GM19025 (cell line): ENCODE data around the gene CAPN12.
A peak's percentile ranks its signal among the peaks of the same experiment; 100 is the strongest.
"Not testable (repeated sequence)": the region's sequence is repeated elsewhere in the genome, so short reads cannot be mapped to it uniquely, and the experiment has no call there.

ENCODE experiments used
- ATAC-seq: cut with Tn5 transposase; IDR thresholded peaks from one replicate; pipeline ENCODE4 v1.9.1; 2021; ENCODE audit warnings: mild to moderate bottlenecking, low read depth, moderate library complexity; ENCODE audit not compliant: unreplicated experiment

Gene CAPN12

DNA sequence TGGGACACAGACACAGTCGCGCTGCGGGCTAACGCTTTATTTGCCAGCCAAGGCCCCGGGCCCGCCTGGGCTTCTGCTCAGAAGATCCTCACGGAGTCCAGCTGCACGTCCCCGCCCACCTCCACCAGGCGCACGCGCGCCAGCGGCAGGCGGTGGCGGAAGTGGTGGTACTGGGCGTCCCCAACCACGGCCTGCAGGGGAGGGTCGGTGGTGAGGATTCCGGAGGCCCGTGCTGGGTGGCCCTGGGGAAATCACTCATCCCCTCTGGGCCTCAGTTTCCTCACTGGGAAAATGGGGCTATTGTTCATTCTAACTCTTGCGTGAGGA, 26.6 kb upstream of the CAPN12 start:
- ATAC-seq, result not testable (repeated sequence)

DNA sequence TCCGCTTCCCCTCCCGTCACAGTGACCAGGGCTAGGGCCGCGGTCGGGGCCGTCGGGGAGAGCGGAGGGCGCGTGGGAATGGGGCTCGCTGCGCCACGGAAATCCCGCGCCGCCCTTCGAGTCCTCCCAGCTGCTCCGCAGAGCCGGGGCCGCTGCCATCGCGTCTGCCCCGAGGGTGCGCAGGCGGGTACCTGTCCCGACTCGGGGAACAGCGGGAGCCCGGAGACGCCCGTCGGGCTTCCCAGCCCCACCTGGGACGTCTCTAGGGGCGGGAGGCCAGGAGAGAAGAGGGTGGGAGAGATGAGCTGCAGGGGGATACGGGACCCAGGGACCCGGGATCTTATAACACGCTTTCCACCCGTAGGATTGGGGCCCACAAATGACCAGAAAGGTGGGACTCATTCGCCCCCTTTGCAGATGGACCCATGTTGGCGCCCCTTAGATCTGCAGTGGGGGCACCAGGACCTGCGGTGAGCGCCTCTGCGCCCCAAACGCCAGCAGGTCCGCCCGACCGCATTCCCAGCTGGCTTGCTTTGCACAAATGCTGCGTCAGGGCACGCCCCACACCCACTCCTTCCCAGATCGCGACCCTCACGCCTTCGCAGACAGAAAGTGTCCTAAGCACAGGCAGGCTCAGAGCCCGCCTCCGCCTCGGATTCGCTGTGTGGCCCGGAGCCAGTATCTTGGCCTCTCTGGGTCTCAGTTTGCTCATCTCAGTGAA, 26.1 kb upstream of the CAPN12 start:
- ATAC-seq, result not testable (repeated sequence)

DNA sequence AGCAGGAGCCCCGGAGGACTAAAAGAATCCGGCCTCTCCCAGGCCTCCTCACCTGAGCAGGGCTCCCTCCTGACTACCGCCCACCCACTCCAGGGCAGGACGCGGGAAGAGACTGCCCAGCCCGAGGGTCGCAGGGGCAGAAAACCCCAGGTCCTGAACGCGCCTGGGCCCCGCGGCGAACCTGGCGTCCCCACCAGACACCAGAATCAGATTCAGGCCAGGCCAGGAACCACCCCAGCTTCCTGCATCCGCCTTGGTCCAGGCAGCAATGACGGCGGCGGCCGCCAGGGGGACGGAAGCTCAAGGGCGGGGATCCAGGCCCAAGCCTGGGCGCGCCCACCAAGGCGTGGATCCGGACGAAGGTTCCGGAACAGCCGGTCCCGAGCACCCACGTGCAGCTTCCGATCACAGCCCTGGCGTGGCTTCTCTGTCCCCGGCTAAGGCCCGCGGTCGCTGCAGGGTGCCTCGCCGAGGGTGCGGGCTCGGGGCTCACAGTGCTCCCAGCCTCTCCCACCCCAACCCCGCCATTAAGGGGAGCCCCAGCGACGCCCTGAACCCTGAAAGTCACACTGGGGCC, 25.4 kb upstream of the CAPN12 start:
- ATAC-seq, result peak; percentile 71

DNA sequence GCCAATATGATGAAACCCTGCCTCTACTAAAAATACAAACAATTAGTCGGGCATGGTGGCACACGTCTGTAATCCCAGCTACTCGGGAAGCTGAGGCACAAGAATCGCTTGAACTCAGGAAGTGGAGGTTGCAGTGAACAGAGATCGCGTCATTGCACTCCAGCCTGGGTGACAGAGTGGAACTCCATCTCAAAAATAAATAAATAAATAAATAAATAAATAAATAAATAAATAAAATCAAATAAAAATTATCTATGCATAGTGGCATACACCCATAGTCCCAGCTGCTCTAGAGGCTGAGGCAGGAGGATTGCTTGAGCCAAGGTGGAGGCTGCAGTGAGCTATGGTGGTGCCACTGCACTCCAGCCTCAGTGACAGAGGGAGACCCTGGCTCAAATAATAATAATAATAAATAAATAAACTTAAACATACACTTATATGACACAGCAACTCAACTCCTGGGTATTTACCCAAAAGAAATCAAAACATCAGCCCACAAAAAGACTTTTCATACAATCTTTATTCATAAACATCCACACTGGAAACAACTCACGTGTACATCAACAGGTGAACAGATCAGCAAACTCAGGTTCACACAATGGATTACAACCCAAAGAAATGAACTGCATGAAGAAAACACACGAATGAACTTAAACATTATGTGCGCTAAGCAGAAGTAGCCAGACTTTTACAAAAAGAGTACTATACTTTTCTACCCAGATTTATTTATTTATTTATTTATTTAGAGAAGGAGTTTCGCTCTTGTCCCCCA, 22.2 kb upstream of the CAPN12 start:
- no peak for ATAC-seq

DNA sequence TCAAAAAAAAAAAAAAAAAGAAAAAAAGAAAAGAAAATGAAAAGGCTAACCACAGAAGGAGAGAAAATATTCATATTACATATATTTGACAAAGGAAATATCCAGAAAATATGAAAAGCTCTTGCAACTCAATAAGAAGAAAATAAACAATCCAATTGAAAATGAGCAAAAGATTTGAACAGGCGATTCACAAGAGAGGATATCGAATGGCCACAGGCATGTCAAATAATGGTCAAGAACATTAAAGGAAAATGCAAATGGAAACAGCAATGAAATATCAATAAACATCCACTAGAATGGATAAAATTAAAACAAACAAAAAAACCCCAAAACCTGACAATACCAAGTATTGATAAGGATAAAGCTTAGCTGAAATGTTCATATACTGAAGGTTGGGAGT, 20.9 kb upstream of the CAPN12 start:
- no peak for ATAC-seq

DNA sequence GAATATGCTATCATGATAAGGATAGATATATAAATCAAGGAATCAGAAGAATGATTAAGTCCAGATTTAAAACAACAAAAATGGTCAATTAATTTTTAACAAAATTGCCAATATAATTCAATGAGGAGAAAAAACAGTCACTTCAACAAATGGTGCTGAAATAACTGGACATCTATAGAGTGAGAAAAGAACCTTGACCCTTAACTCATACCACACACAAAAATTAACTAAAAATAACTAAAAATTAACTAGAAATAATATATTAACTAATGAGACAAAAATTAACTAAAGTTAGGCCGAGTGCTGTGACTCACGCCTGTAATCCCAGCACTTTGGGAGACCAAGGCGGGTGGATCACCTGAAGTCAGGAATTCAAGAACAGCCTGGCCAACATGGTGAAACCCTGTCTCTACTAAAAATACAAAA, 19.5 kb upstream of the CAPN12 start:
- ATAC-seq, result no peak

DNA sequence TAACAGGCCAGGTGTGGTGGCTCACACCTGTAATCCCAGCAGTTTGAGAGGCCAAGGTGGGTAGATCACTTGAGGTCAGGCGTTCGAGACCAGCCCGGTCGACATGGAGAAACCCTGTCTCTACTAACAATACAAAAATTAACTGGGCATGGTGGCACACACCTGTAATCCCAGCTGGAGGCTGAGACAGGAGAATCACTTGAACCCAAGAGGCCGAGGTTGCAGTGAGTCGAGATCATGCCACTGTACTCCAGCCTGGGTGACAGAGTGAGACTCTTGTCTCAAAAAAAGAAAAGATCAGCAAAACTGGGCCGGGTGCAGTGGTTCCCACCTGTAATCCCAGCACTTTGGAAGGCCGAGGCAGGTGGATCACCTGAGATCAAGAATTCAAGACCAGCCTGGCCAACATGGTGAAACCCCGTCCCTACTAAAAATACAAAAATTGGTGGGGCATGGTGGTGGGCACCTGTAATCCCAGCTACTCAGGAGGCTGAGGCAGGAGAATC, 17.7 kb upstream of the CAPN12 start:
- not testable (repeated sequence) for ATAC-seq

DNA sequence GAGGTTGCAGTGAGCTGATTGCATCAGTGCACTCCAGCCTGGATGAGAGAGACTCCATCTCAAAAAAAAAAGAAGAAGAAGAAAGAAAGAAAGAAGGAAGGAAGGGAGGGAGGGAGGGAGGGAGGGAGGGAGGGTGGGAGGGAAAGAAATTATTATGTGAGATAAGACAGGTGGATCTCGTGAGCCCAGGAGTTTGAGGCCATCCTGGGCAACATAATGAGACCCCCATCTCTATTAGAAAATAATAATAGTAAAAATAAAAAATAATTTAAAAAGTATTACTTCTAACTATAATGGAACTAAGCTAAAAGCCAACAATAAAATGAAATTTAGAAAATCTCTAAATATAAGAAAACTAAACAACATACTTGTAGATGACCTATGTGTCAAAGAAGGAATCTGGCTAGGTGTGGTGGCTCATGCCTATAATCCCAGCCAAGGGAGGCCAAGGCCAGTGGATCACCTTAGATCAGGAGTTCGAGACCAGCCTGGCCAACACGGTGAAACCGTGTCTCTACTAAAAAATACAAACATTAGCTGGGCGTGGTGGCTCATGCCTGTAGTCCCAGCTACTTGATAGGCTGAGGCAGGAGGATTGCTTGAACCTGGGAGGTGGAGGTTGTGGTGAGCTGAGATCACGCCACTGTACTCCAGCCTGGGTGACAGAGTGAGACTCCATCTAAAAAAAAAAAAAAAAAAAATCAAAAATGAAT, 16.7 kb upstream of the CAPN12 start:
- ATAC-seq, result not testable (repeated sequence)

DNA sequence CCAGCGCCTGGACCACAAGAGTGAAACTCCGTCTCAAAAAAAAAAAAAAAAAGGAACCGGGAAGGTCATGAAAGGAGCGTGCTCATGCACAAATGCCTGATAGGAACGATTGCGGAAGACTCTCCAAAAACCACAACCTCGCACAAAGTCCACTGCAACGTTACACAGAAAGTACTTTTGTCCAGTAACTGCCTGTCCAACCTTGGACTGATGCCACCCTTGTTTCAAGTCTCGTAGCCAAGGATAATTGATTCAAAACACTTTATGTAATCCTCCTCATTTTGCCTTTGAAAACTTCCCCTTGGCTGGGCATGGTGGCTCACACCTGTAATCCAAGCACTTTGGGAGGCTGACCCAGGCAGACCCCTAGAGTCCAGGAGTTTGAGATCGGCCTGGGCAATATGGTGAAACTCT, 15.3 kb upstream of the CAPN12 start:
- ATAC-seq, result no peak

DNA sequence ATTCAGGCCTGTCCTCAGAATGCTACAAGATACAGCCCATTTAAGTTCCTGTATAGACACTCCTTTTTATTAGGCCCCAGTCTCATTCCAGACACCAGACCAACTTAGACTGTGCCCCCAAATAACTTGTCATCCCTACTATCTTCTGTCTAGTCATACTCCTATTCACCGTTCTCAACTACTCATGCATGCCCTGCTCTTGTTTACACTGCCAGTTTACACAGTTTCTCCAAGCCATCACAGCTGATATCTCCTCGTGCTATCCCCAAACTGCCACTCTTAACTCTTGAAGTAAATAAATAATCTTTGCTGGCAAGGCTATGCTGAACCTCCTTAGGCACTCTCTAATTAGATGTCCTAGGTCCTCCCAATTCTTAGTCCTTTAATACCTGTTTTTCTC, 9.9 kb upstream of the CAPN12 start:
- ATAC-seq, result not testable (repeated sequence)

DNA sequence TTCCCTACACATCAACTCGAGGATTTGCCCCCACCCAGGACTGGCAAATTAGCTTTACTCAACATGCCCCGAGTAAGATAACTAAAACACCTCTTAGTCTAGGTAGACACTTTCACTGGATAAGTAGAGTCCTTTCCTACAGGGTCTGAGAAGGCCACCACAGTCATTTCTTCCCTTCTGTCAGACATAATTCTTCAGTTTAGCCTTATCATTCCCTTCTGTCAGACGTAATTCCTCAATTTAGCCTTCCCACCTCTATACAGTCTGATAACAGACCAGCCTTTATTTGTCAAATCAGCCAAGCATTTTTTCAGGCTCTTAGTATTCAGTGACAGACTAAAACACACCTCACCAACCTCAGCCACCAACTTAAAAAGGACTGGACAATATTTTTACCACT, 9.5 kb upstream of the CAPN12 start:
- ATAC-seq, result not testable (repeated sequence)

DNA sequence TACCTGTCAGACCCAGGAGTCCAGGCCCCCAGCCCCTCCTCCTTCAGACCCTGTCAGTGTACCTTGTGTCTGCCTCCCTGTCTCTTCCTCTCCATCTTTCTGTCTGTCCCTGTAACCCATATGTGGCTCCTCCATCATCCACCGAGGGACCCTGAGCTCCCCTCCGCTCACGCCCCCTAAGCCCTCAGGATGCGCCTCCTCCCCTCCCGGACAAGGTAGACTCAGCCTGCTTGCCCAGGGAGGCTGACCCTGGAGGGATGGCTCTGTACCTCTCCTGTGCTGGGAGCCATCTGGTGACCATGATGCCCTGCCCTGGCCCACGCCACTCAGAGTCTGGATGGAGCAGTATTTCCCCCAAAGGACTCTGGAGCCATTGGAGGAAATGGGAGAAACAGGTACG, 1.0 kb upstream of the CAPN12 start:
- no peak for ATAC-seq

DNA sequence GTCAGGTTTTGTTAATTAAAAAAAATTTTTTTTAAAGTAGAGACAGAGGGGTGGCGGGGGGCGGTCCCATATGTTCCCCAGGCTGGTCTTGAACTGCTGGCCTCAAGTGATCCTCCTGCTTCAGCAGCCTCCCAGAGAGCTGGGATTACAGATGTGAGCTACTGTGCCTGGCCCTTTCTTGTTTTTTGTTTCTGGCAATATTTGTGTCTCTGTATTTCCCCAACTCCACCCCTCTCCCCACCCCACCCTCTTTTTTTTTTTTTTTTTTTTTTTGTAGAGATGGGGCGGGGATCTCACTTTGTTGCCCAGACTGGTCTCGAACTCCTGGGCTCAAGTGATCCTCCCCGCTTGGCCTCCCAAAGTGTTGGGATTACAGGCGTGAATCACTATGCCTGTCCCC, 600 bp upstream of the CAPN12 start:
- no peak for ATAC-seq

DNA sequence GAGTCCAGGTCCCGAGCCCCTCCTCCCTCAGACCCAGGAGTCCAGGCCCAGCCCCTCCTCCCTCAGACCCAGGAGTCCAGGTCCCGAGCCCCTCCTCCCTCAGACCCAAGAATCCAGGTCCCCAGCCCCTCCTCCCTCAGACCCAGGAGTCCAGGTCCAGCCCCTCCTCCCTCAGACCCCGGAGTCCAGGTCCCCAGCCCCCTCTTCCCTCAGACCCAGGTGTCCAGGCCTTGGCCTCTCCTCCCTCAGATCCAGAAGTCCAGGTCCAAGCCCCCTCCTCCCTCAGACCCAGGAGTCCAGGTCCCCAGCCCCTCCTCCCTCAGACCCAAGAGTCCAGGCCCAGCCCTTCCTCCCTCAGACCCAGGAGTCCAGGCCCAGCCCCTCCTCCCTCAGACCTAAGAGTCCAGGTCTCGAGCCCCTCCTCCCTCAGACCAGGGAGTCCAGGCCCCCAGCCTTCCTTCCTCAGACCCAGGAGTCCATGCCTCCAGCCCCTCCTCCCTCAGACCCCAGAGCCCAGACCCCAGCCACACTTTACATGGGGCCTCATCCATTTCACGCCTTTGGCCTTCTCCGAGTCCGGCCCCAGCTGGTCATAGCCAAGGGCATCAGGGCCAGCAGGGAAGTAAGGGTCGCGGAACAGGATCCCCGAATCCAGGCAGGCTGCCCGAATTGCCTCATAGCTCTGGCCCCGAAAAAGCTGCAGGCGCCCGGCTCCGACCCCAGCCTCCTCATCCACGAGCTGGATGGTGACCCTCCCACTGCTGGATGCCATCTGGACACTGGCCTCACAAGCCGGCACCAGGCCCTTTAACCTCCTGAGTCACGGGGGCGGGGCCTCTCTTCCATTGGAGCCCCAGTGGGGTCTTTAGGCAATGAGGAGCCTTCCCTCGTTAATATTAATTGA, 628 bp downstream of the CAPN12 start:
- no peak for ATAC-seq

DNA sequence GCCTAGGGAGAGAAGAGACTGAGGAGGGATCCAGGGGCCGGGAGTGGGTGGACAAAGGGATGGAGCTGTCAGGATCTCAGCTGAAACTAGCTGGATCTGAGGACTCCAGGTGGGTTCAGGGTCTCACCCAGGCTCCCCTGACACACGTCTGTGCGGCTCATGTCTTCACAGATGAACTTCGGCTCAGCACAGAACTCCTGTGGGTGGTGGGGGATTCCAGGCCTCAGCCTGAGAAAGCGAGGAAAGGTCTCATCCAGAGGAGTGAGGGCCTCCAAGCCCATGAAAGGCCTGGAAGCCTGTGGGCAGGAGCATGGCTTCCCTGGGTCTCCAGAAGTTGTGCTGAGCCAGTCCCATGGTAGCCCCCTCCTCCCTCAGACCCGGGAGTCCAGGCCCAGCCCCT, 1.4 kb downstream of the CAPN12 start:
- no peak for ATAC-seq

DNA sequence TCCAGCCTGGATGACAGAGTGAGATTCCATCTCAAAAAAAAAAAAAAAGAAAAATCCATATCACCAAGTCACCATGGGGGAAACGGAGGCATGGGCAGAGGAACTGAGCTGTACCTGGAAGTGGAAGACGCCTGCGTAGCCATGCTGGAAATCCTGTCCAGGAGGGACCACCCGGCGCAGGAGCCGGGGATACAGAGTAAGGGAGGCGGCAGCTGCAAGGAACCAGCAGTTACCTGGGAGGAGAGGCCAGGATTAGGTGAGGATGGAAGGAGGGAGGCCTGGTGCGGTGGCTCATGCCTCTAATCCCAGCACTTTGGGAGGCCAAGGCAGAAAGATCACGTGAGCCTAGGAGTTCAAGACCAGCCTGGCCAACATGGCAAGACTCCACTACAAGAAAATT, 2.0 kb downstream of the CAPN12 start:
- ATAC-seq, result no peak

DNA sequence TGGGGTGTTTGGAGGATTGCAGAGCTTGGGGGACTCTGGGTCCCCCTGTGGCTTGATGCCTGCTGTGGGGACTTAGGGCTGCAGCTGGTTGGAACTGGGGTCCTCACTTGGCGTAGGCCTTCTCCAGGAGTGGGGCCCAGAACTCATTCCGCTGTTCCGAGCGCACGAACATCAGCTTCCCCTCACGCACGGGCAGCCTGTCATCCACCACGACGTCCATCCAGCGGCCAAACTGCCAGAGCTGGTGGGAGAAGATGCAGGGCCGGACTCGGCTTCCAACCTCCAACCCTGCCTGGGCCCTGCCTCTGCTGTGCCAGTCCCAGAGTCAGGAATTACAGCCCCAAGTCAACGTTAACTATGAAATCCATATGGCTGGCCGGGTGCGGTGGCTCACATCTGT, 2.6 kb downstream of the CAPN12 start:
- ATAC-seq, result no peak

DNA sequence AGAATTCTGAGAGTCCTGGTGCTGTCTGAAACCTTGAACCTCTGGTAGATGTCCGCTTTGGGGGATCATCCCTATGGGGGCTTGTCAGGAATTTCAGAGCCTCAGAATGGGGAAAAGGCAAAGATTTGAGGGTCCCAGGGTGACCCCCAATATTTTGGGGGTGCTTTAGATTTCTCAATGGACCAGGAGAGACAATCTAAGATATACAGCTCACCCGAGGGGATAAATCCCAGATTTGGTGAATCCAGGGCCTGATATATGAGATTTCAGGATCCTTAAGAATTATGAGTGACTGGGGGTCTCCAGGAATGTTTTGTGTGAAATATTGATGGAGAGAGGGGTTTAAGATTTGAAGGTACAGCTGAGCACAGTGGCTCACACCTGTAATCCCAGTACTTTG, 3.3 kb downstream of the CAPN12 start:
- ATAC-seq, result no peak

DNA sequence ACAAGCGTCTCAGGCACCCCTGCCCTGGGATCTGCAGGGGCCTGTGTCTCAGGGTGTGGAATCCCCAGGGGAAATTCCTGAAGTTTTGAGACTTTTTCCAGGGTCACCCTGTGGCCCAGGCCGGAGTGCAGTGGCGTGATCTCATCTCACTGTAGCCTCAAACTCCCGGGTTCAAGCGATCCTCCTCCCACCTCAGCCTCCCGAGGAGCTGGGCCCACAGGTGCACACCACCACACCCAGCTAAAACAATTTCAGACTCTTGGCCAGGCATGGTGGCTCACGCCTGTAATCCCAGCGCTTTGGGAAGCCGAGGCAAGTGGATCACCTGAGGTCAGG, 4.0 kb downstream of the CAPN12 start:
- no peak for ATAC-seq
